Right ventricle myocardium inferior (tissue), 1 donor: Measurements from ENCODE around the gene ZNF618. TPM values are rescaled to one million over a fixed set of nuclear protein-coding genes. Genes with fewer than 3 reads are reported as not detected.

Experiments used
- ATAC-seq: fragments of 200-7000 bp; cut with Tn5 transposase; one replicate; pipeline ENCODE4 v1.9.1; 2020; ENCODE audit warnings: mild to moderate bottlenecking, moderate library complexity
- DNase-seq: peaks from one replicate; pipeline ENCODE4 v3.0.0; 2021; ENCODE audit errors: missing footprints
- intact Hi-C: fragments of 100-400 bp; cut with DNase I; formaldehyde crosslinking; loops from one replicate; pipeline ENCODE4 v1.11.0; 2022
- total RNA-seq: library from RNA; stranded (reverse); fragmentation: NEBNext Ultra II Directional; extraction: Animal tissue kit (Norgen Biotek cat#: 25700); gene quantifications from one replicate; pipeline ENCODE4 v1.2.1, GENCODE V29; 2021
- donor health status: DM: no; HTN: yes; CAD: no; lungs with severe emphysema.

ZNF618 gene
- total RNA-seq, 1 donor from 2014 or later: 1.6 TPM

DNA sequence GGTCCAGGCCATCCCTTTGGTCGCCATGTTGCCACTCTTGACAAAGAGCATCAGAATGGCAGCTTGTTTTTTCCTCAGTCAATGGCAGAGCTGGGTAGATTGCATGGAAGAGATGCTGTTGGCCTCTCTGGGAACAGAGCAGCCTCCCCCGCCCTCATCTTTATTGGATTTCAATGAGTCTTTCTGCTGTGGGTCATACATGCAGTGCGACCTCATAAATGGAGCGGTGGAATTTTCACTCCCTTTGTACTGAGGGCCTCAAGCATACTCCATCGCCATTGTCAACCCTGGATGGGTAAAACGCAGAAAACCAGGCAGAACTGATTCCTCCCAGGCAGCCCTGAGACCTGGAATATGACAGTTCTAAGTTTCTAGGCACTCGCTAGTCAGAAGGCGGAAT, 71.8 kb downstream of the ZNF618 start:
- intact Hi-C loops: no loop called here
- ATAC-seq: no peak
- DNase-seq: no peak

DNA sequence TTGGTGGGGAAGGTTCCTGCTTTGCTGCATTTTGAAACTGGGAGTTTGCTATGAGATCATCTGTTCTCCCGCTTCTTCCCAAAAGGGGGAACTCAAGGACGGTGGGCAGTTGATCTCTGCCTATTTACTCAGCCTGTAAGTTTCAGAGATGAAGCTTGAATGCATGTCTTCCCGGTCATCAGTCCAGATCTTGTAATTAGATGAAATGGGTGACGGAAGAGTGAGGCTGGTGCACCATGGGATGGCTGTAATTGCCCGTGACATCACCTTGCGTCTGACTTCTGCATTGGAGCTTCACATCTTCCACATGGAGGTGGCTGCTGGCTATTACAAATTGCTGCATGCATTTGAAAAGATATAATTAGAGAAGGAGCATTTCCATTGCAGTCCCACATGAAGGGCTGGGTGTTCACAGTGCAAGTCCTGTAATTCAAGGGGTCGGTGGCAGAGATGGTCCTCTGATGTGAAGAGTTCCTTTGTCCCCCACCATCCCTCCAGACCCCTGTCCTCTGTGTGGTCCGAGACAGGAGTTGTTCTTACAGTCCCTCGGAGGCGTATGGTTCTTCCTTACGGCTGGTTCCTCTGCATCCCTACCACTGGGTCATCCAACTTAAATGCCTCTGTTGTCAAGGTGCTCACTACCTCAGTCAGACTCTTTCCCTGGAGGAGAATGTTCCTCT, 72.9 kb downstream of the ZNF618 start:
- ATAC-seq (no peak), DNase-seq (no peak)
- intact Hi-C loops: no loop called here

DNA sequence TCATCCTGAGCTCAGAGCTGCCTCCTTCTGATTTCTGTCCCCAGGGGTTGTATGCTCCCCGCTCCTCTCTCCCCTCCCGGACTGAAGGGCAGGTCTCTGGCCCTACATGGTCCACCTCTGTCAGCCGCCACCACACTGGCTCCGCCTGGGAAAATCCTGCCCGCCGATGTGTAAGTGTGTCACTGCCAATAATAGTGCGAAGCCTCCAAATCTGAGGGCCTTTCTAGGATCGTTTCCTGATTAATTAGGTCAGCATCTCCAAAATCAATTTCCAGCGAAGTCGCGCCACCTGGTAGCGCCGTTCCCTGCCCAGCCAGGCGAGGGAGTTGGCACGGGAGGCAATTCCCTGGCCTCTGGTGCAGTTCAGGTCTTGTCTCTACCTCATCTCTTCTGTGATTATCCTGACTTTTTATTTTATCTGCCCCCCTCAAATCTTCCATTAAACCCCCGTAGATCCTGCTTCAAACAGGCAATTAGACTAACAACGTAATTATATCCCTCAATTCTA, 73.5 kb downstream of the ZNF618 start:
- DNase-seq (no peak), ATAC-seq (no peak)
- intact Hi-C loops: no loop called here

DNA sequence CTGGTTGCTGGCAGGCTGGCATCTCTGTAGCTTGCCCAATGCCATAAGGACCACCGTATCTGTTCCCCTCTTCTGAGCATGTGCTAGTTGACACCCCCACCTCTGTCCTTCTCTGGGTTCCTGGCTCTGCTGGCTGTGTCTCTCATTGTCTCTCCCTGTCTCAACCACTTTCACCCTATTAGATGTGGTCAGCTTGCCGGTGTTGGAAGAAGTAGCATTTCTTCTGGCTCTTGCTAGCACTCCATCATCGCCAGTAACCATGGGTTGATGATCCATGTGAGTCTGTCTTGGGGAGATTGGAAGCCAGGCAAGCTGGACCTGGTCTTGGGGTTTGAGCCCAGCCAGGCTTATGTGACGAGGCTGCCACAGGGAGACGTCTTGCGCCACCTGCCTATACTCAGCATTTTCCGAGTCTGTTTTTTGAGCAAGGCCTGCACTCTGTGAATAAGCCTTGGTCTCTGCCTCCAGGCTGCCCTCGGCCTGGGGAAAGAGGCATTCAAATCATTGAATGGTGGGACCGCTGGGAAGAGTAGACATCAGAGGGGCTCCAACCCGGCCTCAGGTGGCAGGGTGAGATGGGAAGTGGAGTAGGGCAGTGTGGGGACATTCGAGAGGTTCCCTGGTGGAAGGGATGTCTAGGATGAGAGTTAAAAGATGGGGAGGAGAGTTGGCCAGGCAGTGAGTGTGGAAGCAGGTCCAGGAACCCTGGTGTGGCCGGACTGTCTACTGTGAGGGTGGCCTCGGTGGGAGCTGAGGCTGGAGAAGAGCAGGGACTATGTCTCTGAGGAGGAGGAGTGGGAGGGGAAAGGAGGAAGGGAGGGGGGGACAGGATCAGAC, 74.3 kb downstream of the ZNF618 start:
- intact Hi-C loops: no loop called here
- no peak for DNase-seq
- no peak for ATAC-seq

DNA sequence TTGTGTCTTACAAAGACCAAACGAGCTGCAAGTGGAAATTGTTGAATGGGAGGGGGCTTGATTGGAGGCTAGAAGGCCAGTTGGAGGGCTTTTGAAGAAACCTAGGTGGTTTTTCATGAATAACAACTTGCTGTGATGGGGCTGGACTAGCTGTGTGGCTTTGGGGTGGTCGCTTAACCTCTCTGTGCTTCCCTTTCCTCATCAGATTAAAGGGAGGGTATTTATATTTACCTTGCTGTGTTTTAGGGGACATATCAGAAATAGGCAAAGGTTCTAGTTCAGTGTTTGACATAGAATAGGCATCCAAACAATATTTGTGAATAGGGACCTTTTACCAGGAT, 74.9 kb downstream of the ZNF618 start:
- no peak for DNase-seq
- no peak for ATAC-seq
- intact Hi-C loops: no loop called here

DNA sequence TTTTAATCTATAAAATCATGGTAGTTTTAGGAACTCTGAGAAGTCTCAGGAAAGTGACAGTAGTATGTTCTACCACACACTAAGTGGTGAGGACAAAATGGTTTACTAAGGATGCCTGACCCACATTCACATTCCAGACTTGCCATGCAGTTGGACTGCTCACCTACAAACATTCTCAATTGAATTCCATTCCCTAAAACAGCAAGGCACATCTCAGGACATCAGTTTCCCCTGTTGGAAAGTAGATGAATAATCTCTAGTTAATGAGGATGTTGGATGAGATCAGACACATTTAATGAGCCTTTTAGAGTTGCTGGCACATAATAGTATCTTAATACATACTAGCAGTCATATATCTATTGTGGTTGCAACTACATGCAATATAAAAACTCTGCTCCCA, 76.6 kb downstream of the ZNF618 start:
- intact Hi-C loops: no loop called here
- ATAC-seq (no peak), DNase-seq (no peak)

DNA sequence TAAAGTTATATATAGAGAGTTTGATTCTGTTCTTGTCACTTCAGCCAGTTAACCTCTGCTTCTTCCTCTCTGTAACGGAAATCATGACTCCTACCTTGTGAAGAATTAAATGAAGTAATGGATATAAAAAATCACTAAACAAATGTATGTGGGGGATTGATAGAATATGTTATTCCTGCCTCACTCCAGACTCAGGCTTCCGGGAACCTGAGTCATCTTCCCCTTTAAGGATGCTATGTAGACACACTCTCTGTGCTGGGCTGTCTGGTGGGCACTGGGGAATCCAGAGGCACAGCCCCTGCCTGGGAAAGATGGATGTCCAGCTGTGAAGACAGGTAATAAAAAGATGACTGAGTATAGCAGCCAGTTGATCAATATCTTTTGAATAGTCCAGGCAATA, 77.4 kb downstream of the ZNF618 start:
- no peak for DNase-seq
- intact Hi-C loops: no loop called here
- no peak for ATAC-seq

DNA sequence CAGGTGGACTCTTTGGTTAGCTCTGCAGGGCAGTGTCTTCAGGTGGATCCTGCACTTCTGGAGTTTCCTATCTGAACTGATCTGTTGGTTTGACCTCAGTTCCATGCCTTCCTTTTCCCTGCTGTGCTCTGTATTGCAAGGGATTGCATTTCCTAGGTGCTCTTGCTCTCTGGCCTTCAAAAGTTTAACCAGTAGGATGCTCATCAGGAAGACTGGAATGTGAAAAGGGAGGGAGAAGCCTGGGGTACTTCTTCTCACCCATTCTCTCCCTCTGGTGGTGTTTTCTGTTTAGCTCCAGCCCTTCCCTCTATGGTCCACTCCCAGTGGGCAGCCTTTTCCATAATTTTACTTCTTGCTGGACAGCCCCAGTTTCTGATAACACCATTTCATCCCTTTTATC, 78.5 kb downstream of the ZNF618 start:
- DNase-seq (no peak), ATAC-seq (no peak)
- intact Hi-C loops: no loop called here

DNA sequence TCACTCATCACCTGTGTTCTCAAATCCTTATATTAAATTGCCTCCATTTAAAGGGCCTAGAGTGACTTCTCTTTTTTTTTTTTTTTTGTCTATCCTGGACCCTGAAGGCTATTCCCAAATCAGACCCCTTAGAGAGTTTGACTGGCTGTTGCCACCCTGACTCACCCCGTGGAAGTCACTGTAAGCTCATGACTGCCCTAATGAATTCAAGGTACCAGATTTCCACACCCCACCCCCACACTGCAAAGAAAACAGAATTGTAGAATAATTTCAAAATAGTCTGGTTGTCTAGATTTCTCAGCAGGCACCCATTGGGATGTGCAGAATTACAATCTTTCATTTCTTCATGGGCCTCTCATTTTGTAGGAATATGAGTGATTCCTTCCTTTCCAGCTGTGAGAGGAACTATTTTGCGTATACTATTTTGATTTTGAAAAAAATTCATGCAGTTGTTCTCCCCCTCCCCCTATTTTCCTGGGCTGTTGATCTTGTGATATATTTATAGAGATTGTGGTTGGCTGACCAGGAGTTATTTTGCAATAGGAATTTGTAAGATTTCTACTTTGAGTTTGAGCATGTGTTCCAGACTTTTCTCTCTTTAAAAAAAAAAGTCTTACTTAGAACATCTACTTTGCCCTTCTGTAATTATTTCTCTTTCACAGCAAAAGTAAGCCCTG, 79.1 kb downstream of the ZNF618 start:
- intact Hi-C loops: no loop called here
- no peak for ATAC-seq
- no peak for DNase-seq

DNA sequence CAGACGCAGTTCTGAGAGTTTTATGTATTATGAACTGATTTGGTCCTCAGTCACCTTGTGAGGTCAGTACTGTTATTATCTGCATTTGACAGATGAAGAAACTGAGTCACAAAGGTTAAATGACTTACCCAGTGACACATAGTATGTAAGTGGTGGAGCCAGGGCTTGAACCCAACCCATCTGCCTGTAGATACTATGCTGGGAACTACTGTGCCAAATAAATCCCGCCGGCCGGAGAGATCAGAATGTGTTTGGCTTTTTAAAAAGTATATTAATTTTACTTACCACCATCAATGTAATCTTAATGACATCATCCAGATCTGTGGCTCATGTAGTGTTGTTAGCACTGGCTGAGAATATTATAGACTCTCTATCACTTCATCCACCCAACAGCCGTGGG, 80.8 kb downstream of the ZNF618 start:
- no peak for DNase-seq
- intact Hi-C loops: no loop called here
- ATAC-seq: no peak

DNA sequence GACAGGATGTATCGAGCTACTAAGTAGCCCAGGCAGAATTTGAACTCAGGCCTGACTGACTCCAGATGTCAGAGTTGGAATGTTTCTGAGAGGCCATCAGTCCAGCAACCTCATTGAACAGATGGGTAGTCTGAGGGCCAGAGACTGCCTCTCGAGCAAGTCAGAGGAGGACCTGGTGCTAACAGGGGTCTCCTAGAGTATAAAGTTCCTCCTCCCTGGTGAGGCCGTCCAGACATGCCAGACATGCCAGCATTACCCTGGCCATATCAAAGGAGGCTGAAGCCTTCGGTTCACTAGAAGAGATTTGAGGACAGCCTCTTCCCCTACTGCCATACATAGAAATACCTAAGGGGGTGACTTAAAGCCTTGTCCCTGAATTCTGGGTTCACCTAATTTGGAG, 81.2 kb downstream of the ZNF618 start:
- no peak for DNase-seq
- intact Hi-C loops: no loop called here
- ATAC-seq: no peak

DNA sequence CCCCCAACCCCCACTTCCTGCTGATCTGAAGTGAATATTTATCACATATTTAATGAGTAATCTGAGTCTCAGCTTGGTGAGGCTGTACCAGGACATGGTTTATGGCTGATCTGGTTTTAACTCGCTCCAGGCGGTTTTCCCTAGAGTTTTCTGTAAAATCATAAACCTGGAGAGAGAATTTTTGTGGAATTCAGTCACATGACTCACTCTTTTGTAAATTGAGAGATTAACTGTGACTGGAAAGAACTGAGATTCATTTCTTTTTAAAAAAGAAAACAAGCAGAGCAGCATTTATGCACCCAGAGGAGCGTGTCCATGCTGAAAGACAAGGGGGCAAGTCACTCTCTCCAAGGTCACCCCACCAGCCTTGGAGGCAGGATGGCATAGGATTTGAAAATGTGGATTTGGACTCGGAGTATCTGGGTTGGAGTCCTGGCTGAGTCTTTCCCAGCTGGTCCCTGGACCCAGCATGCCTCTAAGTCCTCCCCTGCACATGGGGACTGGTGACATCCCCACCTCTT, 81.8 kb downstream of the ZNF618 start:
- DNase-seq (no peak), ATAC-seq (no peak)

DNA sequence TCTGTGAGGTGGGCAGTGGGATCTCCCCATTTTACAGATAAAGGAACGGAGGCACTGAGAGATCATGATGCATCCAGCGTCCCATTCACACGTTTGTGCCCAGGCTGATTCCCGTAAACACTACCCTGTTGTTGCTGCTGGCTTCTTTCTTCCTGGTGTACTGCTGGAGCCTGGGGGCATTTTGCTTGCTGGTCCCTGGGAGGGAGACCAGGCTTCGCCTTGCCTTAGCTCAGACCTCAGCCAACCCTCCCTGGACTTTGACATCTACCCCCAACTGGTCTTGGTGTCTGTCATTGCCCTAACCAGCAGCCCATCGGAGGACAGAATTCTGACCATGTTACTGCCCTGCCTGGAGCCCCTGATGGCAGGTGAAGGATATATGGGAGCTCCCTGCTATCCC, 82.4 kb downstream of the ZNF618 start:
- no peak for DNase-seq
- intact Hi-C loops: no loop called here
- ATAC-seq: no peak

More for the DNA sequence above, 81.8 kb downstream of the ZNF618 start:
- intact Hi-C loops: no loop called here

DNA sequence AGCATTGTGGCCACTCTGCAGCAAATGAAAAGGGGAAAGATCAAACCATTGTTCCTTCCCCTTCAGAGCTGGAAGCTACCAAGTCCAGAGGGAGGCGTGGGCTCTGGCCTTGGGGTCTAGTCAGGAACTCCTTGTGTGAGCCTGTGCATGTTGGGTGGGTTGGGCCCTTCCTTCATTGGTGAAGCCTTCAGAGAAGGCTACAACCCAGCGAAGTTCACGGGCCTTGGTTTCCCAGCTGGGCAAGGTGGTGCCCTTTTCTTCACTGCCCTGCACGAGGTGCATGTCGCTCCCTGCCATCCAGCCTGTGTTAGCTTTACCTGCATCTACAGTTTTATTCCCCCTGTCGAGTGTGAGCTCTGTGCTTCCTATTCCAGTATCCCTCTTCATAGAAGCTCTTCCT, 84.7 kb downstream of the ZNF618 start:
- intact Hi-C loops: no loop called here
- no peak for ATAC-seq
- no peak for DNase-seq

DNA sequence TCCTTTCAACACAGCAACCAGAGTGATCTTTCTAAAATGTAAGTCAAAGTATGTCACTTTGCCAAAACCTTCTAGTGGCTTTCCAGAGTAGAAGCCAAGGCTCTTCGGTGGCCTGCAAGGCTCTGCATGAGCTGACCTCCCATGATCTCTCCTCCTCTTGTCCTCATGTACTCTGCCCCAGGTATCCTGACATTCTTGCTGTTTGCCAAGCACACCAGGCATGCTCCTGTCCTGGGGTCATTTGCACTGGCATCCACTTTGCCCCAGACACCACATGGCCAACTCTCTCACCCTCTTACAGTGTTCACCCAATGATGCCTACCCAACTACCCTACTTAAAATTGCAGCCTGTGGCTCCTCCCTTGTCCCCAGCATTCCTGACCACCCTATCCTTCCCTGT, 86.3 kb downstream of the ZNF618 start:
- DNase-seq (no peak), ATAC-seq (no peak)
- intact Hi-C loops: no loop called here

DNA sequence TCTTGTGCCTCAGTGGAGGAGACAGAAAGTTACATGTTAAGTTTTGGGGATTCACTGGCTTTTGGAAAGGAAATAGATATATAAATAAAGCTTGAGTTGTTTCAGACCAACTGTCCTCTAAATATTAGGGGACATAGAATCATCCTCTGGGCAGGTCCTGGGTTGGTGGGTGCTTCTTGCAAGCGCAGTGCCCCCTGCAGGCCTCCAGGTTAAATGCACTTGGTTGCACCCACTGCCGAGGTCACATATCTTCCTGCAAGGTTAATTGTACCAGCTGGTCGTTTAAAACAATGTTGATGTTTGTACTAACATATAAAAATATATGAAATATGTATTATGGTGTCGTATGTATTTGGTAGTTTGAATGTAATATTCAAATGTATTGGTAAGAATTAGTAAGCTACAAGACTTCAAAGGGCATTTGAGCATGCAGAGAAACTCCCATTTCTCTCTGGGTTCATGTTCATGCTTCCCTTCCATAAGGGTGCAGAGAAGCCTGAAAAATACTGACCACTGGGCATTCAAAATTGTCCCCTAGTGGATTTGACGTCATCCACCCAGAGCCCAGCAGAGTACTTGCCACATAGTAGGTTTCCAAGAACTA, 87.0 kb downstream of the ZNF618 start:
- intact Hi-C loops: no loop called here
- no peak for DNase-seq
- no peak for ATAC-seq

DNA sequence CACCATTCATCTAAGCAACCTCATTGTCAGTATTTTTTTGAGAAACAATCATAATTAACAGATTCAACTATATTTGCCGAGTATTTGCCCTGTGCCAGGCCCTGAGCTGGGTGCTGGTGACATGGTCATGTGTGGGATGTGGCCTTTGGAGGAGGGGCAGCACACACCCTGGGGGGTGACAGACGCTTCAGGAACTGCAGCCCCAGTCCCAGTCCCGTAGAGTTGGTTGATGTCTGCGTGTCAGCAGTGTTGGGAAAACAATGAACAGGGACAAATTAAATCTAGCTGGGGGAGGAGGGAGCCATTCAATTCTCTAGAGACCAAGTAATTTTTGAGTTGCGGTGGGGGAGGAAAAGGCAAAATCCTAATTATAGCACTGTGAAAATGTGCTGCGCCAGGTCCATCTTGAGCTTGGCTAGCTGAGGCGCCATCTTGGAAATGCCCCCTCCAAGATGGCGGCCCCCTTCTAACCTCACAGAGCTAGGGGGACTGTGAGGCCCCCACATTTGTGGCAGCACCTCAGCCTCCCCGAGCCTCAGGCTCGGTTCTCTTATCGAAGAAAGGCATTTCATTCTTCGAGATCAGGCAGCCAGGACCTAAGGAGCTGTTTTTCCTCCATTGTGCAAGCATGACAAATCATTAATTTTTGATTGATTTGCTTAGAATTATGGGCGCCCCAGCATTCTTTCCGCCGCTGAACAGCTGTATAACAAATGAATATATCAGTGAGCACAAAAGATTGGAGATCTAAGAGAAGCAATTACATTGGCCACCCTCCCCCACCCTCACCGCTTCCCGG, 87.8 kb downstream of the ZNF618 start:
- ATAC-seq (no peak), DNase-seq (no peak)
- intact Hi-C loops: no loop called here

DNA sequence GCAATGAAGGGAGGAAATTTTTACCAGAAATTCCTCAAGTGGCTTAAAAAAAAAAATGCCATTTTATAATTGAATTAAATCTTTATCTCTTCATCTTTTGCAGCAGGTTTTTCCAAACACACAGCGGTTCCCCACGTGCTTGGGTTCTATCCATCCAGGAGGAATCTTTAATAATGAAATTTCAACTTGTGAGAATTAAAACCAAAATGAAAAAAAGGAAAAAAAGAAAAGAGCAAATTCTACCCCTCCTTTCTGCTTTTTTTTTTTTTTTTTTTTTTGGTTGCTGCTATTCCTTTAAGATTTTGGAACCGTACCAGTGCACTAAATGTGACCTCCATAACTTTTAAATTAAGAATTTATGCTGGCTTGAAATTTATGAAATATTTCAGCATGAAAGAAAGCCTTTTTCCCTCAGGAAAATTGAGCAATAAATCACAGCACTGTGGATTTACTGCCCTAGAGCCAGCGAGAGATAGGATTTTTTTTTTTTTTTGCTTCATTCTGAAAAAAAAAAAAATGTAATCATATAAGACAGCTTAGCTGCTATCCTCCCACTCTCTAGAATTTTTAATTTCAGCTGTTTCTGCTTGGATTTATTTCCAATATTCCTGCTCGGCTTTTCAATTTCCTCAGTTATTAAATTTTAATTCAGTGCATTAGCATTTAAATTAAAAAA, 88.5 kb downstream of the ZNF618 start:
- no peak for DNase-seq
- intact Hi-C loops: no loop called here

More for the DNA sequence above, 88.5 kb downstream of the ZNF618 start:
- ATAC-seq: no peak
